ENCODE results near the gene PPP4R3C.
"Not testable (repeated sequence)": the region's sequence is repeated elsewhere in the genome, so short reads cannot be mapped to it uniquely, and the experiment has no call there.

The PPP4R3C gene

GRCh38 chrX:27444093-27444908 lies 18.8 kb downstream of the PPP4R3C start:
- Histone ChIP-seq H3K4me2 (peak overlapping the region in 2 of 11 experiments; percentile 6 to 15; a peak in 3 of 22 replicates), H3K4me1 (0 out of 20 replicates have a peak, but pooled peaks cover 0 to 3% (median 0%) of the 10 kb centered on the region in 10 experiments)
- TF ChIP-seq Cebpa-rat (IDR thresholded peaks at IDR 0.05) = peak in 5 of 11 experiments; percentile 14 to 47 (median 20); a peak in 1 of 22 replicates

GRCh38 chrX:27442392-27442791 lies 20.7 kb downstream of the PPP4R3C start:
- not testable (repeated sequence) for H3K4me3 ChIP-seq, H3K36me3 ChIP-seq, H3K4me2 ChIP-seq, H3K27ac ChIP-seq, H3K9ac ChIP-seq, H3K4me1 ChIP-seq, H4K20me1 ChIP-seq
- peaks cover 13 to 35% (median 16%) of the 10 kb centered on the region in 11 experiments; a peak in 21 of 22 replicates for H3K9me3 ChIP-seq (replicated peaks in 1 of 11)
- peaks cover 43 to 80% (median 72%) of the 10 kb centered on the region in 11 experiments for H3K27me3 ChIP-seq

More at GRCh38 chrX:27444093-27444908, 18.8 kb downstream of the PPP4R3C start:
- Histone ChIP-seq H3K27ac (peak overlapping the region in 5 of 11 experiments; percentile 5 to 52 (median 36); a peak in 9 of 22 replicates), H4K20me1 (no peaks in the 10 kb centered on the region; a peak in 1 of 22 replicates), H3K9ac (no peak overlapping the region), H3K4me3 (no peak overlapping the region), H3K36me3 (no peaks in the 10 kb centered on the region), H3K9me3 (replicated peaks in 1 of 11) (peaks cover 13 to 35% (median 16%) of the 10 kb centered on the region in 11 experiments; a peak in 21 of 22 replicates), H3K27me3 (peaks cover 25 to 75% (median 63%) of the 10 kb centered on the region in 11 experiments)

GRCh38 chrX:27439771-27440170 lies 23.4 kb downstream of the PPP4R3C start:
- 0 out of 20 replicates have a peak, but pooled peaks cover 0 to 3% (median 0%) of the 10 kb centered on the region in 10 experiments for H3K4me1 ChIP-seq
- no peaks in the 10 kb centered on the region for H3K36me3 ChIP-seq
- H3K27me3 ChIP-seq = peaks cover 52 to 82% (median 72%) of the 10 kb centered on the region in 11 experiments
- H3K4me3 ChIP-seq = no peak overlapping the region
- H3K4me2 ChIP-seq = no peak overlapping the region
- no peak overlapping the region for H3K27ac ChIP-seq
- H3K9ac ChIP-seq = no peak overlapping the region
- TF ChIP-seq Cebpa-rat (IDR thresholded peaks at IDR 0.05) = no peak
- H4K20me1 ChIP-seq = no peaks in the 10 kb centered on the region; a peak in 2 of 22 replicates
- H3K9me3 ChIP-seq (replicated peaks in 1 of 11) = peaks cover 11 to 21% (median 13%) of the 10 kb centered on the region in 11 experiments; a peak in 21 of 22 replicates

- H3K4me1 ChIP-seq = 0 out of 20 replicates have a peak, but pooled peaks cover 0 to 3% (median 0%) of the 10 kb centered on the region in 10 experiments
- no peak for TF ChIP-seq Cebpa-rat (IDR thresholded peaks at IDR 0.05)
- H3K9me3 ChIP-seq (replicated peaks in 1 of 11) = peaks cover 4 to 12% (median 6%) of the 10 kb centered on the region in 11 experiments; a peak in 19 of 22 replicates
- H4K20me1 ChIP-seq = no peaks in the 10 kb centered on the region; a peak in 2 of 22 replicates
- no peak overlapping the region for H3K4me2 ChIP-seq
- no peak overlapping the region for H3K27ac ChIP-seq
- no peaks in the 10 kb centered on the region for H3K36me3 ChIP-seq
- H3K4me3 ChIP-seq = no peak overlapping the region
- H3K9ac ChIP-seq = no peak overlapping the region
- peaks cover 60 to 83% (median 76%) of the 10 kb centered on the region in 11 experiments for H3K27me3 ChIP-seq
Observed at GRCh38 chrX:27438937-27439336, 24.2 kb downstream of the PPP4R3C start.

- no peaks in the 10 kb centered on the region; a peak in 1 of 22 replicates for H4K20me1 ChIP-seq
- no peak overlapping the region for H3K27ac ChIP-seq
- H3K9ac ChIP-seq = no peak overlapping the region
- no peak for TF ChIP-seq Cebpa-rat (IDR thresholded peaks at IDR 0.05)
- no peak overlapping the region for H3K4me3 ChIP-seq
- no peaks in the 10 kb centered on the region for H3K9me3 ChIP-seq (replicated peaks in 1 of 11)
- no peaks in the 10 kb centered on the region for H3K36me3 ChIP-seq
- H3K4me1 ChIP-seq = no peaks in the 10 kb centered on the region
- no peak overlapping the region for H3K4me2 ChIP-seq
- H3K27me3 ChIP-seq = peaks cover 67 to 97% (median 79%) of the 10 kb centered on the region in 11 experiments
Observed at GRCh38 chrX:27435031-27435430, 28.1 kb downstream of the PPP4R3C start.
